GM23338 (cell line): Measurements from ENCODE around the gene MYO1E. TPM values are rescaled to one million over a fixed set of nuclear protein-coding genes. Genes with fewer than 3 reads are reported as not detected.

Experiments
- ATAC-seq: fragments of 200-7000 bp; cut with Tn5 transposase; 3 replicates; pipeline ENCODE4 v1.9.1; 2020
- DNase-seq: peaks from one replicate; pipeline ENCODE4 v3.0.0-alpha.2; 2015; ENCODE audit warnings: low spot score
- H2AFZ ChIP-seq: fragments of 200-600 bp; sonication (generic); 2 replicates; pipeline ENCODE4 v1.8.0; 2016; ENCODE audit warnings: antibody characterized with exemption, mild to moderate bottlenecking, moderate library complexity
- H3F3A ChIP-seq: fragments of 200-600 bp; sonication (generic); replicated peaks from 2 replicates; pipeline ENCODE4 v1.8.0; 2017; ENCODE audit warnings: antibody characterized with exemption, mixed run types, low read depth
- H3K27ac ChIP-seq: fragments of 200-600 bp; sonication (generic); 2 replicates; pipeline ENCODE4 v1.6.1; 2016; ENCODE audit warnings: low read depth
- H3K27me3 ChIP-seq: fragments of 200-600 bp; sonication (generic); 2 replicates; pipeline ENCODE4 v1.8.0; 2016; ENCODE audit warnings: mild to moderate bottlenecking, mixed run types, moderate library complexity; ENCODE audit not compliant: insufficient read depth
- H3K36me3 ChIP-seq: fragments of 200-600 bp; sonication (generic); 2 replicates; pipeline ENCODE4 v1.8.0; 2016; ENCODE audit warnings: mild to moderate bottlenecking; ENCODE audit not compliant: insufficient read depth
- H3K4me1 ChIP-seq: fragments of 200-600 bp; sonication (generic); 2 replicates; pipeline ENCODE4 v1.8.0; 2016; ENCODE audit warnings: mild to moderate bottlenecking, moderate library complexity; ENCODE audit not compliant: insufficient read depth
- H3K4me2 ChIP-seq: fragments of 200-600 bp; sonication (generic); 2 replicates; pipeline ENCODE4 v1.7.1; 2017; ENCODE audit warnings: mixed run types
- H3K4me3 ChIP-seq: fragments of 200-600 bp; sonication (generic); 2 replicates; pipeline ENCODE4 v1.6.1; 2016; ENCODE audit warnings: mixed run types
- H3K79me2 ChIP-seq: fragments of 200-600 bp; sonication (generic); replicated peaks from 2 replicates; pipeline ENCODE4 v1.8.0; 2017; ENCODE audit warnings: mild to moderate bottlenecking; ENCODE audit not compliant: insufficient read depth
- H3K9me2 ChIP-seq: fragments of 200-600 bp; sonication (generic); 2 replicates; pipeline ENCODE4 v1.8.0; 2017; ENCODE audit not compliant: insufficient read depth
- H4K20me1 ChIP-seq: fragments of 200-600 bp; sonication (generic); replicated peaks from 2 replicates; pipeline ENCODE4 v1.8.0; 2017; ENCODE audit warnings: mild to moderate bottlenecking; ENCODE audit not compliant: insufficient read depth
- H3K27ac Mint-ChIP-seq: 2 replicates; pipeline ENCODE4 v1.8.0; 2020; ENCODE audit warnings: inconsistent platforms, mild to moderate bottlenecking, moderate library complexity, mixed read lengths
- H3K27me3 Mint-ChIP-seq: 3 replicates; pipeline ENCODE4 v1.8.0; 2022; ENCODE audit warnings: low read depth, mild to moderate bottlenecking, moderate library complexity, mixed read lengths, inconsistent platforms; ENCODE audit not compliant: insufficient read depth, poor library complexity
- H3K36me3 Mint-ChIP-seq: 3 replicates; pipeline ENCODE4 v1.8.0; 2021; ENCODE audit warnings: low read depth, mild to moderate bottlenecking, inconsistent platforms, moderate library complexity, mixed read lengths
- H3K4me1 Mint-ChIP-seq: 3 replicates; pipeline ENCODE4 v1.8.0; 2020; ENCODE audit warnings: mild to moderate bottlenecking, inconsistent platforms, mixed read lengths
- H3K4me3 Mint-ChIP-seq: 3 replicates; pipeline ENCODE4 v1.8.0; 2021; ENCODE audit warnings: moderate library complexity, mild to moderate bottlenecking, inconsistent platforms, mixed read lengths
- H3K9me3 Mint-ChIP-seq: 3 replicates; pipeline ENCODE4 v1.8.0; 2020; ENCODE audit warnings: moderate library complexity, mild to moderate bottlenecking, inconsistent platforms, mixed read lengths
- CREB1 ChIP-seq: fragments of 250-450 bp; sonication (Bioruptor Pico); IDR thresholded peaks from 2 replicates; pipeline ENCODE4 v1.5.0; 2020; ENCODE audit warnings: low read depth, mild to moderate bottlenecking, moderate library complexity
- NANOG ChIP-seq: IDR thresholded peaks from 2 replicates; pipeline ENCODE4 v1.6.1; 2016; ENCODE audit warnings: antibody characterized with exemption, borderline replicate concordance
- ZNF114 ChIP-seq: fragments of 250-450 bp; sonication (Bioruptor Pico); IDR thresholded peaks from 2 replicates; pipeline ENCODE4 v1.5.0; 2020; ENCODE audit warnings: mild to moderate bottlenecking, moderate library complexity
- polyA plus RNA-seq: library from polyadenylated mRNA; unstranded; fragments of >200 nt; fragmentation: Nextera tagmentation; extraction: Ambion mirVana; gene quantifications from 2 replicates; pipeline ENCODE4 v1.2.1, GENCODE V29; 2016
- total RNA-seq: library from RNA; depleted of rRNA; stranded (reverse); fragments of >200 nt; shearing (Covaris generic); gene quantifications from 2 replicates; pipeline ENCODE4 v1.2.3, GENCODE V29; 2014
- TF ChIP-seq, protein P1 (sequence below): IDR thresholded peaks from one replicate; pipeline ENCODE4 v1.6.1; 2018; ENCODE audit warnings: antibody characterized with exemption; ENCODE audit not compliant: unreplicated experiment
- TF ChIP-seq, protein P2 (sequence below): fragments of 250-450 bp; sonication (Bioruptor Pico); IDR thresholded peaks from 2 replicates; pipeline ENCODE4 v1.5.0; 2020; ENCODE audit warnings: mild to moderate bottlenecking, moderate library complexity

Gene MYO1E
- total and polyA plus RNA-seq, 2 experiments from 2014 or later, result 68.3 to 131 TPM

DNA sequence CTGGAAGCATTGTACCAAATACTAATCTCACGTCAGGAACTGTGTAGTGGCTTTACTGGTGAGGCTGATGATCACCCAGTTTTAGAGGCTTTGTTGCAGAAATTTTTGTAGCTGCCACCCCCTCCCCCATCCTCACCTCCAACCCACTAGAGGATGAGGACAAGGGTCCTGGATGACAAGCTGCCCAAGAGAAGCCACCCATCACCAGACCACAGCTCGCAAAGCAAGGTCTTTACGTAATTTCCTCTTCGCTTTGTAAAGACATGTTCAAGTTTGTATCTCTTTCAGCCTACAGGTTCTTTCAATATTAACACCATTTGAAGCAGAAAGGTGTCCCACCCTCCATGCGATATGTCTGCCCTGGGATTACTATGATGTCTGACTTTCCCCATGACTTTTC lies 91.8 kb downstream of the MYO1E start:
- DNase-seq (no peak), ATAC-seq (no peak)
- peaks cover 12% of the 10 kb centered on the region for H3K27me3 Mint-ChIP-seq
- no peak overlapping the region for H3K4me2 ChIP-seq
- H2AFZ ChIP-seq, result no peak overlapping the region
- H3K27ac ChIP-seq, result no peak overlapping the region
- H3K4me3 Mint-ChIP-seq, result no peak overlapping the region
- no peaks in the 10 kb centered on the region for H3K27me3 ChIP-seq
- no peak overlapping the region for H3K27ac Mint-ChIP-seq
- H3K4me1 Mint-ChIP-seq, result peaks cover 16% of the 10 kb centered on the region; the same call in 2 of the 3 replicates
- H3K4me1 ChIP-seq, result peaks cover 16% of the 10 kb centered on the region
- H3K9me3 Mint-ChIP-seq, result no peaks in the 10 kb centered on the region
- TF ChIP-seq CREB1 (CRISPR knock-in tag), result no peak
- no peak for TF ChIP-seq NANOG
- no peak for TF ChIP-seq ZNF114
- TF ChIP-seq, protein P1, sequence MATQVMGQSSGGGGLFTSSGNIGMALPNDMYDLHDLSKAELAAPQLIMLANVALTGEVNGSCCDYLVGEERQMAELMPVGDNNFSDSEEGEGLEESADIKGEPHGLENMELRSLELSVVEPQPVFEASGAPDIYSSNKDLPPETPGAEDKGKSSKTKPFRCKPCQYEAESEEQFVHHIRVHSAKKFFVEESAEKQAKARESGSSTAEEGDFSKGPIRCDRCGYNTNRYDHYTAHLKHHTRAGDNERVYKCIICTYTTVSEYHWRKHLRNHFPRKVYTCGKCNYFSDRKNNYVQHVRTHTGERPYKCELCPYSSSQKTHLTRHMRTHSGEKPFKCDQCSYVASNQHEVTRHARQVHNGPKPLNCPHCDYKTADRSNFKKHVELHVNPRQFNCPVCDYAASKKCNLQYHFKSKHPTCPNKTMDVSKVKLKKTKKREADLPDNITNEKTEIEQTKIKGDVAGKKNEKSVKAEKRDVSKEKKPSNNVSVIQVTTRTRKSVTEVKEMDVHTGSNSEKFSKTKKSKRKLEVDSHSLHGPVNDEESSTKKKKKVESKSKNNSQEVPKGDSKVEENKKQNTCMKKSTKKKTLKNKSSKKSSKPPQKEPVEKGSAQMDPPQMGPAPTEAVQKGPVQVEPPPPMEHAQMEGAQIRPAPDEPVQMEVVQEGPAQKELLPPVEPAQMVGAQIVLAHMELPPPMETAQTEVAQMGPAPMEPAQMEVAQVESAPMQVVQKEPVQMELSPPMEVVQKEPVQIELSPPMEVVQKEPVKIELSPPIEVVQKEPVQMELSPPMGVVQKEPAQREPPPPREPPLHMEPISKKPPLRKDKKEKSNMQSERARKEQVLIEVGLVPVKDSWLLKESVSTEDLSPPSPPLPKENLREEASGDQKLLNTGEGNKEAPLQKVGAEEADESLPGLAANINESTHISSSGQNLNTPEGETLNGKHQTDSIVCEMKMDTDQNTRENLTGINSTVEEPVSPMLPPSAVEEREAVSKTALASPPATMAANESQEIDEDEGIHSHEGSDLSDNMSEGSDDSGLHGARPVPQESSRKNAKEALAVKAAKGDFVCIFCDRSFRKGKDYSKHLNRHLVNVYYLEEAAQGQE, result no peak
- TF ChIP-seq, protein P2, sequence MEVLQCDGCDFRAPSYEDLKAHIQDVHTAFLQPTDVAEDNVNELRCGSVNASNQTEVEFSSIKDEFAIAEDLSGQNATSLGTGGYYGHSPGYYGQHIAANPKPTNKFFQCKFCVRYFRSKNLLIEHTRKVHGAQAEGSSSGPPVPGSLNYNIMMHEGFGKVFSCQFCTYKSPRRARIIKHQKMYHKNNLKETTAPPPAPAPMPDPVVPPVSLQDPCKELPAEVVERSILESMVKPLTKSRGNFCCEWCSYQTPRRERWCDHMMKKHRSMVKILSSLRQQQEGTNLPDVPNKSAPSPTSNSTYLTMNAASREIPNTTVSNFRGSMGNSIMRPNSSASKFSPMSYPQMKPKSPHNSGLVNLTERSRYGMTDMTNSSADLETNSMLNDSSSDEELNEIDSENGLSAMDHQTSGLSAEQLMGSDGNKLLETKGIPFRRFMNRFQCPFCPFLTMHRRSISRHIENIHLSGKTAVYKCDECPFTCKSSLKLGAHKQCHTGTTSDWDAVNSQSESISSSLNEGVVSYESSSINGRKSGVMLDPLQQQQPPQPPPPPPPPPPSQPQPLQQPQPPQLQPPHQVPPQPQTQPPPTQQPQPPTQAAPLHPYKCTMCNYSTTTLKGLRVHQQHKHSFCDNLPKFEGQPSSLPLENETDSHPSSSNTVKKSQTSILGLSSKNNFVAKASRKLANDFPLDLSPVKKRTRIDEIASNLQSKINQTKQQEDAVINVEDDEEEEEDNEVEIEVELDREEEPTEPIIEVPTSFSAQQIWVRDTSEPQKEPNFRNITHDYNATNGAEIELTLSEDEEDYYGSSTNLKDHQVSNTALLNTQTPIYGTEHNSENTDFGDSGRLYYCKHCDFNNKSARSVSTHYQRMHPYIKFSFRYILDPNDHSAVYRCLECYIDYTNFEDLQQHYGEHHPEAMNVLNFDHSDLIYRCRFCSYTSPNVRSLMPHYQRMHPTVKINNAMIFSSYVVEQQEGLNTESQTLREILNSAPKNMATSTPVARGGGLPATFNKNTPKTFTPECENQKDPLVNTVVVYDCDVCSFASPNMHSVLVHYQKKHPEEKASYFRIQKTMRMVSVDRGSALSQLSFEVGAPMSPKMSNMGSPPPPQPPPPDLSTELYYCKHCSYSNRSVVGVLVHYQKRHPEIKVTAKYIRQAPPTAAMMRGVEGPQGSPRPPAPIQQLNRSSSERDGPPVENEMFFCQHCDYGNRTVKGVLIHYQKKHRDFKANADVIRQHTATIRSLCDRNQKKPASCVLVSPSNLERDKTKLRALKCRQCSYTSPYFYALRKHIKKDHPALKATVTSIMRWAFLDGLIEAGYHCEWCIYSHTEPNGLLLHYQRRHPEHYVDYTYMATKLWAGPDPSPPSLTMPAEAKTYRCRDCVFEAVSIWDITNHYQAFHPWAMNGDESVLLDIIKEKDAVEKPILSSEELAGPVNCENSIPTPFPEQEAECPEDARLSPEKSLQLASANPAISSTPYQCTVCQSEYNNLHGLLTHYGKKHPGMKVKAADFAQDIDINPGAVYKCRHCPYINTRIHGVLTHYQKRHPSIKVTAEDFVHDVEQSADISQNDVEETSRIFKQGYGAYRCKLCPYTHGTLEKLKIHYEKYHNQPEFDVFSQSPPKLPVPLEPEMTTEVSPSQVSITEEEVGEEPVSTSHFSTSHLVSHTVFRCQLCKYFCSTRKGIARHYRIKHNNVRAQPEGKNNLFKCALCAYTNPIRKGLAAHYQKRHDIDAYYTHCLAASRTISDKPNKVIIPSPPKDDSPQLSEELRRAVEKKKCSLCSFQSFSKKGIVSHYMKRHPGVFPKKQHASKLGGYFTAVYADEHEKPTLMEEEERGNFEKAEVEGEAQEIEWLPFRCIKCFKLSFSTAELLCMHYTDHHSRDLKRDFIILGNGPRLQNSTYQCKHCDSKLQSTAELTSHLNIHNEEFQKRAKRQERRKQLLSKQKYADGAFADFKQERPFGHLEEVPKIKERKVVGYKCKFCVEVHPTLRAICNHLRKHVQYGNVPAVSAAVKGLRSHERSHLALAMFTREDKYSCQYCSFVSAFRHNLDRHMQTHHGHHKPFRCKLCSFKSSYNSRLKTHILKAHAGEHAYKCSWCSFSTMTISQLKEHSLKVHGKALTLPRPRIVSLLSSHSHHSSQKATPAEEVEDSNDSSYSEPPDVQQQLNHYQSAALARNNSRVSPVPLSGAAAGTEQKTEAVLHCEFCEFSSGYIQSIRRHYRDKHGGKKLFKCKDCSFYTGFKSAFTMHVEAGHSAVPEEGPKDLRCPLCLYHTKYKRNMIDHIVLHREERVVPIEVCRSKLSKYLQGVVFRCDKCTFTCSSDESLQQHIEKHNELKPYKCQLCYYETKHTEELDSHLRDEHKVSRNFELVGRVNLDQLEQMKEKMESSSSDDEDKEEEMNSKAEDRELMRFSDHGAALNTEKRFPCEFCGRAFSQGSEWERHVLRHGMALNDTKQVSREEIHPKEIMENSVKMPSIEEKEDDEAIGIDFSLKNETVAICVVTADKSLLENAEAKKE (CRISPR knock-in tag), result no peak
- no peak overlapping the region for H3K4me3 ChIP-seq
- no peaks in the 10 kb centered on the region for H3K36me3 ChIP-seq
- H3K79me2 ChIP-seq, result peaks cover 63% of the 10 kb centered on the region
- H4K20me1 ChIP-seq, result peaks cover 7% of the 10 kb centered on the region
- H3K9me2 ChIP-seq, result no peaks in the 10 kb centered on the region
- no peaks in the 10 kb centered on the region for H3K36me3 Mint-ChIP-seq
- H3F3A ChIP-seq, result 0 out of 2 replicates have a peak, but pooled peaks cover 3% of the 10 kb centered on the region
